Liver (tissue), 9 donors: ENCODE results near the gene LGALS7B. TPM values are rescaled to one million over a fixed set of nuclear protein-coding genes. Genes with fewer than 3 reads are reported as not detected.

Experiments used
- DNase-seq: peaks from one replicate; pipeline ENCODE4 v3.0.0-alpha.2; 2017; ENCODE audit warnings: low spot score
- H3K27ac ChIP-seq, 2 donors: one replicate each; pipeline ENCODE4 v1.7.0; 2013; ENCODE audit warnings: inconsistent platforms in 2 of 2, low read length in 2 of 2, control low read depth in 1 of 2, low read depth in 1 of 2, mild to moderate bottlenecking in 1 of 2
- H3K27me3 ChIP-seq, 4 donors: one replicate each; pipeline versions ENCODE4 v1.6.1 to v1.7.0; 2013; ENCODE audit warnings: low read length in 3 of 4, inconsistent platforms in 1 of 4, mild to moderate bottlenecking in 1 of 4, moderate library complexity in 1 of 4; ENCODE audit not compliant: control insufficient read depth in 4 of 4, insufficient read depth in 4 of 4
- H3K36me3 ChIP-seq, 4 donors: one replicate each; pipeline versions ENCODE4 v1.6.1 to v1.7.0; 2013; ENCODE audit warnings: low read length in 3 of 4, mild to moderate bottlenecking in 3 of 4, low read depth in 1 of 4, moderate library complexity in 1 of 4; ENCODE audit not compliant: control insufficient read depth in 4 of 4, insufficient read depth in 3 of 4
- H3K4me1 ChIP-seq, 4 donors: one replicate each; pipeline versions ENCODE4 v1.6.1 to v1.7.0; 2013; ENCODE audit warnings: low read length in 3 of 4, mild to moderate bottlenecking in 3 of 4, moderate library complexity in 1 of 4; ENCODE audit not compliant: control insufficient read depth in 4 of 4, insufficient read depth in 4 of 4
- H3K4me3 ChIP-seq, 3 donors: one replicate each; pipeline versions ENCODE4 v1.6.1 to v1.7.0; 2013; ENCODE audit warnings: low read length in 3 of 3, control low read depth in 1 of 3, low read depth in 1 of 3, mild to moderate bottlenecking in 1 of 3
- H3K9ac ChIP-seq, 2 donors: one replicate each; pipeline ENCODE4 v1.7.0; 2013; ENCODE audit warnings: low read length in 2 of 2, mild to moderate bottlenecking in 2 of 2, moderate library complexity in 2 of 2, control low read depth in 1 of 2, low read depth in 1 of 2
- H3K9me3 ChIP-seq, 4 donors: one replicate each; pipeline versions ENCODE4 v1.6.1 to v1.7.0; 2013; ENCODE audit warnings: low read length in 3 of 4; ENCODE audit not compliant: control insufficient read depth in 4 of 4
- CTCF ChIP-seq: fragments of 150-350 bp; IDR thresholded peaks from 2 replicates; pipeline ENCODE4 v1.5.1; 2017; ENCODE audit warnings: improper control_type of control experiment, low read depth, low read length; ENCODE audit not compliant: missing input control
- FOXA2 ChIP-seq: IDR thresholded peaks from 2 replicates; pipeline ENCODE4 v1.6.1; 2016; ENCODE audit warnings: antibody characterized with exemption
- HNF4A ChIP-seq, 2 donors: conservative IDR thresholded peaks; 2 replicates each; pipeline ENCODE4 v1.6.1; 2016; ENCODE audit warnings: antibody characterized with exemption in 2 of 2, mild to moderate bottlenecking in 2 of 2
- HNF4G ChIP-seq: IDR thresholded peaks from 2 replicates; pipeline ENCODE4 v1.6.1; 2016; ENCODE audit warnings: antibody characterized with exemption
- MAX ChIP-seq: IDR thresholded peaks from 2 replicates; pipeline ENCODE4 v1.6.1; 2016; ENCODE audit warnings: antibody characterized with exemption
- RAD21 ChIP-seq, 2 donors: IDR thresholded peaks; 2 replicates each; pipeline ENCODE4 v1.6.1; 2016; ENCODE audit warnings: antibody characterized with exemption in 2 of 2, mild to moderate bottlenecking in 2 of 2
- REST ChIP-seq: IDR thresholded peaks from 2 replicates; pipeline ENCODE4 v1.6.1; 2016; ENCODE audit warnings: antibody characterized with exemption, mild to moderate bottlenecking
- RXRA ChIP-seq, 2 donors: IDR thresholded peaks; 2 replicates each; pipeline ENCODE4 v1.6.1; 2017 to 2018; ENCODE audit warnings: antibody characterized with exemption in 2 of 2, mild to moderate bottlenecking in 1 of 2
- SP1 ChIP-seq: IDR thresholded peaks from 2 replicates; pipeline ENCODE4 v1.6.1; 2018; ENCODE audit warnings: antibody characterized with exemption, mild to moderate bottlenecking
- TAF1 ChIP-seq: conservative IDR thresholded peaks from 2 replicates; pipeline ENCODE4 v1.6.1; 2016; ENCODE audit warnings: antibody characterized with exemption, mild to moderate bottlenecking
- WGBS: extraction: QIAGEN DNeasy Blood & Tissue Kit; methylation state at CpG from one replicate; pipeline ENCODE4 v1.1.7; 2013; 5-methylcytosine and 5-hydroxymethylcytosine counted together
- polyA plus RNA-seq, 2 donors: library from polyadenylated mRNA; stranded (reverse) in 1 of 2; unstranded in 1 of 2; fragments of 200-250 nt in 1 of 2; fragments of >200 nt in 1 of 2; fragmentation: Nextera tagmentation in 1 of 2; extraction: Ambion mirVana in 1 of 2; gene quantifications; one replicate each; pipeline versions ENCODE4 v1.2.1 to v1.2.3, GENCODE V29; 2013 to 2015
- total RNA-seq, 2 donors: library from RNA; depleted of rRNA; stranded (reverse); fragments of >200 nt; gene quantifications; one replicate each; pipeline ENCODE4 v1.2.3, GENCODE V29; 2014
- donor health status: healthy.
- donor health status: healthy.
- donor health status: healthy.
- donor health status: healthy.
- donor health status: healthy.

Gene LGALS7B
- total and polyA plus RNA-seq, 4 donors: 0.36 TPM; not detected in 3

GRCh38 chr19:38837656-38838121, 48.7 kb downstream of the LGALS7B start:
- H3K4me3 ChIP-seq: no peak overlapping the region
- no peaks in the 10 kb centered on the region for H3K9me3 ChIP-seq
- no peak overlapping the region for H3K9ac ChIP-seq
- H3K36me3 ChIP-seq: peaks cover 17 to 57% (median 53%) of the 10 kb centered on the region in 4 donors
- TF ChIP-seq HNF4G (no peak), RAD21 (IDR thresholded peaks at IDR 0.05) (peak; percentile 23 to 27), FOXA2 (peak; percentile 38), TAF1 (no peak), RXRA (IDR thresholded peaks at IDR 0.05) (peak in 1 of 2 donors; percentile 61), SP1 (peak; percentile 45), HNF4A (conservative IDR thresholded peaks at IDR 0.05) (peak in 1 of 2 donors; percentile 34)
- no peaks in the 10 kb centered on the region for H3K27me3 ChIP-seq
- H3K4me1 ChIP-seq: peaks cover 15 to 71% (median 64%) of the 10 kb centered on the region in 4 donors
- H3K27ac ChIP-seq: peak overlapping the region; percentile 29 to 69
- DNase-seq: no peak
- 58% methylated on average over 7 of the region's 7 CpGs for WGBS

GRCh38 chr19:38838208-38838985, 49.4 kb downstream of the LGALS7B start:
- no peak overlapping the region for H3K9ac ChIP-seq
- H3K36me3 ChIP-seq: peaks cover 23 to 64% (median 60%) of the 10 kb centered on the region in 4 donors
- H3K4me1 ChIP-seq: peaks cover 21 to 74% (median 69%) of the 10 kb centered on the region in 4 donors
- 75% methylated on average over 19 of the region's 19 CpGs for WGBS
- no peak for TF ChIP-seq CTCF
- peak in 1 of 2 donors; percentile 7 for TF ChIP-seq RXRA (IDR thresholded peaks at IDR 0.05)
- peak overlapping the region; percentile 29 to 69 for H3K27ac ChIP-seq
- H3K4me3 ChIP-seq: no peak overlapping the region
- DNase-seq: no peak
- H3K9me3 ChIP-seq: no peaks in the 10 kb centered on the region
- H3K27me3 ChIP-seq: no peaks in the 10 kb centered on the region

GRCh38 chr19:38838986-38839761, 50.2 kb downstream of the LGALS7B start:
- Histone ChIP-seq H3K4me1 (peaks cover 24 to 82% (median 77%) of the 10 kb centered on the region in 4 donors), H3K9ac (no peak overlapping the region), H3K27ac (peak overlapping the region; percentile 29 to 69), H3K4me3 (no peak overlapping the region), H3K27me3 (no peaks in the 10 kb centered on the region), H3K9me3 (no peaks in the 10 kb centered on the region), H3K36me3 (peaks cover 26 to 72% (median 68%) of the 10 kb centered on the region in 4 donors)
- TF ChIP-seq MAX: no peak
- no peak for TF ChIP-seq REST
- 87% methylated on average over 12 of the region's 12 CpGs for WGBS
- DNase-seq: no peak
